ENCODE data around the gene DTX2.
"Not testable (repeated sequence)": the region's sequence is repeated elsewhere in the genome, so short reads cannot be mapped to it uniquely, and the experiment has no call there.

The DTX2 gene

GRCh38 chr7:76476742-76477474 lies 15.4 kb downstream of the DTX2 start:
- not testable (repeated sequence) for DNase-seq (ENCODE audit: low spot score); H3K4me3 ChIP-seq; H3K27ac ChIP-seq

- not testable (repeated sequence) for DNase-seq (ENCODE audit: low spot score); H3K27ac ChIP-seq; H3K4me3 ChIP-seq
Measured at GRCh38 chr7:76479628-76480027, 18.1 kb downstream of the DTX2 start.

GRCh38 chr7:76480403-76481253 lies 19.1 kb downstream of the DTX2 start:
- H3K4me3 ChIP-seq; H3K27ac ChIP-seq; DNase-seq (ENCODE audit: low spot score): not testable (repeated sequence)

GRCh38 chr7:76482660-76483059 lies 21.2 kb downstream of the DTX2 start:
- not testable (repeated sequence) for H3K27ac ChIP-seq, H3K4me3 ChIP-seq
- peak; percentile 33 for DNase-seq (ENCODE audit: low spot score)

GRCh38 chr7:76483081-76483480 lies 21.6 kb downstream of the DTX2 start:
- not testable (repeated sequence) for H3K27ac ChIP-seq; DNase-seq (ENCODE audit: low spot score)

GRCh38 chr7:76484456-76484855 lies 22.9 kb downstream of the DTX2 start:
- not testable (repeated sequence) for H3K4me3 ChIP-seq; DNase-seq (ENCODE audit: low spot score); H3K27ac ChIP-seq

More at GRCh38 chr7:76483081-76483480, 21.6 kb downstream of the DTX2 start:
- H3K4me3 ChIP-seq, result not testable (repeated sequence)

- not testable (repeated sequence) for H3K27ac ChIP-seq; DNase-seq (ENCODE audit: low spot score); H3K4me3 ChIP-seq
Measured at GRCh38 chr7:76485822-76486610, 24.5 kb downstream of the DTX2 start.

GRCh38 chr7:76486618-76487017 lies 25.1 kb downstream of the DTX2 start:
- H3K27ac ChIP-seq; DNase-seq (ENCODE audit: low spot score); H3K4me3 ChIP-seq: not testable (repeated sequence)

GRCh38 chr7:76487969-76488368 lies 26.5 kb downstream of the DTX2 start:
- not testable (repeated sequence) for DNase-seq (ENCODE audit: low spot score); H3K4me3 ChIP-seq; H3K27ac ChIP-seq

- DNase-seq (ENCODE audit: low spot score), result not testable (repeated sequence)
Measured at GRCh38 chr7:76492139-76492538, 30.6 kb downstream of the DTX2 start.

GRCh38 chr7:76495717-76496116 lies 34.2 kb downstream of the DTX2 start:
- not testable (repeated sequence) for H3K27ac ChIP-seq; DNase-seq (ENCODE audit: low spot score); H3K4me3 ChIP-seq

More at GRCh38 chr7:76492139-76492538, 30.6 kb downstream of the DTX2 start:
- H3K27ac ChIP-seq, H3K4me3 ChIP-seq: not testable (repeated sequence)

- not testable (repeated sequence) for DNase-seq (ENCODE audit: low spot score); H3K27ac ChIP-seq; H3K4me3 ChIP-seq
Measured at GRCh38 chr7:76497918-76498582, 36.5 kb downstream of the DTX2 start.

GRCh38 chr7:76498583-76499200 lies 37.2 kb downstream of the DTX2 start:
- not testable (repeated sequence) for H3K27ac ChIP-seq; DNase-seq (ENCODE audit: low spot score); H3K4me3 ChIP-seq

GRCh38 chr7:76499201-76499923 lies 37.9 kb downstream of the DTX2 start:
- H3K27ac ChIP-seq; H3K4me3 ChIP-seq; DNase-seq (ENCODE audit: low spot score): not testable (repeated sequence)

GRCh38 chr7:76499924-76500241 lies 38.4 kb downstream of the DTX2 start:
- not testable (repeated sequence) for H3K4me3 ChIP-seq; DNase-seq (ENCODE audit: low spot score); H3K27ac ChIP-seq

GRCh38 chr7:76502224-76502623 lies 40.7 kb downstream of the DTX2 start:
- not testable (repeated sequence) for H3K27ac ChIP-seq; DNase-seq (ENCODE audit: low spot score); H3K4me3 ChIP-seq

GRCh38 chr7:76502836-76503235 lies 41.3 kb downstream of the DTX2 start:
- not testable (repeated sequence) for H3K4me3 ChIP-seq; DNase-seq (ENCODE audit: low spot score); H3K27ac ChIP-seq

- H3K27ac ChIP-seq; DNase-seq (ENCODE audit: low spot score); H3K4me3 ChIP-seq: not testable (repeated sequence)
Measured at GRCh38 chr7:76503244-76503643, 41.7 kb downstream of the DTX2 start.

All from coronary artery (tissue), 2 donors.